GM19035 (cell line): ENCODE results near the gene AUP1.
A peak's percentile ranks its signal among the peaks of the same experiment; 100 is the strongest.

Source experiments
- ATAC-seq: cut with Tn5 transposase; IDR thresholded peaks from one replicate; pipeline ENCODE4 v1.9.1; 2021; ENCODE audit not compliant: unreplicated experiment

The AUP1 gene

GRCh38 chr2:74536166-74536950, 6.9 kb upstream of the AUP1 start:
- no peak for ATAC-seq

- ATAC-seq = no peak
Measured at GRCh38 chr2:74535440-74535965, 6.0 kb upstream of the AUP1 start.

- ATAC-seq = no peak
Measured at GRCh38 chr2:74534411-74534810, 4.9 kb upstream of the AUP1 start.

GRCh38 chr2:74533464-74533863, 4.0 kb upstream of the AUP1 start:
- no peak for ATAC-seq

- ATAC-seq = no peak
Measured at GRCh38 chr2:74532222-74532621, 2.7 kb upstream of the AUP1 start.

- ATAC-seq = no peak
Measured at GRCh38 chr2:74531666-74532065, 2.2 kb upstream of the AUP1 start.

GRCh38 chr2:74530239-74531187, 1.0 kb upstream of the AUP1 start:
- peak; percentile 29 for ATAC-seq

- peak; percentile 4 for ATAC-seq
Measured at GRCh38 chr2:74528600-74529356, 728 bp downstream of the AUP1 start.

- ATAC-seq = no peak
Measured at GRCh38 chr2:74527741-74528140, 1.8 kb downstream of the AUP1 start.

GRCh38 chr2:74526649-74527230, 2.8 kb downstream of the AUP1 start:
- no peak for ATAC-seq

- ATAC-seq = no peak
Measured at GRCh38 chr2:74525717-74526648, 3.5 kb downstream of the AUP1 start, which contains the start of gene DQX1. TSS of gene DQX1 (minus strand) at chr2:74526231. CDS start at chr2:74525729, 502 bp downstream.

GRCh38 chr2:74524955-74525716, 4.4 kb downstream of the AUP1 start:
- no peak for ATAC-seq

- ATAC-seq = no peak
Measured at GRCh38 chr2:74524005-74524404, 5.5 kb downstream of the AUP1 start.

- ATAC-seq = no peak
Measured at GRCh38 chr2:74522516-74522915, 7.0 kb downstream of the AUP1 start.

- no peak for ATAC-seq
Measured at GRCh38 chr2:74516650-74517049, 12.9 kb downstream of the AUP1 start.

- no peak for ATAC-seq
Measured at GRCh38 chr2:74515981-74516633, 13.4 kb downstream of the AUP1 start.

- no peak for ATAC-seq
Measured at GRCh38 chr2:74515271-74515980, 14.1 kb downstream of the AUP1 start.
